ENCODE measurements around the gene CFAP53.

Gene CFAP53

GRCh38 chr18:50287028-50287440 is 20.7 kb upstream of the CFAP53 start:
- no peak for DNase-seq (ENCODE audit: low read depth, low spot score)
- H3K27ac ChIP-seq (ENCODE audit: low read length): no peak overlapping the region

GRCh38 chr18:50286391-50287027 is 20.2 kb upstream of the CFAP53 start:
- no peaks in the 10 kb centered on the region for H3K4me1 ChIP-seq (ENCODE audit: control insufficient read depth, insufficient read depth, low read length)
- peak overlapping the region; percentile 82 for H3K4me3 ChIP-seq (ENCODE audit: low read length)
- H3K27ac ChIP-seq (ENCODE audit: low read length): no peak overlapping the region
- peaks cover 16% of the 10 kb centered on the region for H3K36me3 ChIP-seq (ENCODE audit: control insufficient read depth, insufficient read depth, low read length)
- no peaks in the 10 kb centered on the region for H3K27me3 ChIP-seq (ENCODE audit: control insufficient read depth, insufficient read depth, low read length)
- H3K9me3 ChIP-seq (ENCODE audit: control insufficient read depth, insufficient read depth, low read length): no peaks in the 10 kb centered on the region
- WGBS (ENCODE audit: insufficient coverage, insufficient read length): no CpG with 5 or more reads among the region's 23 CpGs
- no peak for DNase-seq (ENCODE audit: low read depth, low spot score)

More at GRCh38 chr18:50287028-50287440, 20.7 kb upstream of the CFAP53 start:
- H3K36me3 ChIP-seq (ENCODE audit: control insufficient read depth, insufficient read depth, low read length): peaks cover 16% of the 10 kb centered on the region
- no CpG with 5 or more reads among the region's 27 CpGs for WGBS (ENCODE audit: insufficient coverage, insufficient read length)
- peak overlapping the region; percentile 82 for H3K4me3 ChIP-seq (ENCODE audit: low read length)
- no peaks in the 10 kb centered on the region for H3K27me3 ChIP-seq (ENCODE audit: control insufficient read depth, insufficient read depth, low read length)
- H3K9me3 ChIP-seq (ENCODE audit: control insufficient read depth, insufficient read depth, low read length): no peaks in the 10 kb centered on the region
- H3K4me1 ChIP-seq (ENCODE audit: control insufficient read depth, insufficient read depth, low read length): no peaks in the 10 kb centered on the region

GRCh38 chr18:50285631-50286321 is 19.5 kb upstream of the CFAP53 start:
- DNase-seq (ENCODE audit: low read depth, low spot score): no peak
- no peak overlapping the region for H3K4me3 ChIP-seq (ENCODE audit: low read length)
- H3K9me3 ChIP-seq (ENCODE audit: control insufficient read depth, insufficient read depth, low read length): no peaks in the 10 kb centered on the region
- H3K4me1 ChIP-seq (ENCODE audit: control insufficient read depth, insufficient read depth, low read length): no peaks in the 10 kb centered on the region
- H3K36me3 ChIP-seq (ENCODE audit: control insufficient read depth, insufficient read depth, low read length): peaks cover 16% of the 10 kb centered on the region
- no CpG with 5 or more reads among the region's 24 CpGs for WGBS (ENCODE audit: insufficient coverage, insufficient read length)
- H3K27ac ChIP-seq (ENCODE audit: low read length): no peak overlapping the region
- no peaks in the 10 kb centered on the region for H3K27me3 ChIP-seq (ENCODE audit: control insufficient read depth, insufficient read depth, low read length)

- Histone ChIP-seq H3K9me3 (ENCODE audit: control insufficient read depth, insufficient read depth, low read length) (no peaks in the 10 kb centered on the region), H3K36me3 (ENCODE audit: control insufficient read depth, insufficient read depth, low read length) (peaks cover 16% of the 10 kb centered on the region), H3K4me3 (ENCODE audit: low read length) (no peak overlapping the region), H3K27ac (ENCODE audit: low read length) (no peak overlapping the region), H3K27me3 (ENCODE audit: control insufficient read depth, insufficient read depth, low read length) (no peaks in the 10 kb centered on the region), H3K4me1 (ENCODE audit: control insufficient read depth, insufficient read depth, low read length) (no peaks in the 10 kb centered on the region)
- no peak for DNase-seq (ENCODE audit: low read depth, low spot score)
- no CpG with 5 or more reads among the region's 13 CpGs for WGBS (ENCODE audit: insufficient coverage, insufficient read length)
These were observed 18.8 kb upstream of the CFAP53 start for GRCh38 chr18:50285071-50285470.

GRCh38 chr18:50284255-50284885 is 18.1 kb upstream of the CFAP53 start:
- H3K4me3 ChIP-seq (ENCODE audit: low read length): no peak overlapping the region
- H3K27ac ChIP-seq (ENCODE audit: low read length): no peak overlapping the region
- H3K27me3 ChIP-seq (ENCODE audit: control insufficient read depth, insufficient read depth, low read length): no peaks in the 10 kb centered on the region
- H3K9me3 ChIP-seq (ENCODE audit: control insufficient read depth, insufficient read depth, low read length): no peaks in the 10 kb centered on the region
- no peak for DNase-seq (ENCODE audit: low read depth, low spot score)
- no peaks in the 10 kb centered on the region for H3K4me1 ChIP-seq (ENCODE audit: control insufficient read depth, insufficient read depth, low read length)
- H3K36me3 ChIP-seq (ENCODE audit: control insufficient read depth, insufficient read depth, low read length): peaks cover 16% of the 10 kb centered on the region
- 100% methylated on average over 2 of the region's 15 CpGs for WGBS (ENCODE audit: insufficient coverage, insufficient read length)

- Histone ChIP-seq H3K4me1 (ENCODE audit: control insufficient read depth, insufficient read depth, low read length) (no peaks in the 10 kb centered on the region), H3K4me3 (ENCODE audit: low read length) (no peak overlapping the region), H3K36me3 (ENCODE audit: control insufficient read depth, insufficient read depth, low read length) (peaks cover 16% of the 10 kb centered on the region), H3K27me3 (ENCODE audit: control insufficient read depth, insufficient read depth, low read length) (no peaks in the 10 kb centered on the region), H3K27ac (ENCODE audit: low read length) (no peak overlapping the region), H3K9me3 (ENCODE audit: control insufficient read depth, insufficient read depth, low read length) (no peaks in the 10 kb centered on the region)
- DNase-seq (ENCODE audit: low read depth, low spot score): no peak
- WGBS (ENCODE audit: insufficient coverage, insufficient read length): no CpG with 5 or more reads among the region's 29 CpGs
These were observed 17.3 kb upstream of the CFAP53 start for GRCh38 chr18:50283469-50284209.

GRCh38 chr18:50282521-50283335 is 16.4 kb upstream of the CFAP53 start:
- H3K27me3 ChIP-seq (ENCODE audit: control insufficient read depth, insufficient read depth, low read length): no peaks in the 10 kb centered on the region
- H3K9me3 ChIP-seq (ENCODE audit: control insufficient read depth, insufficient read depth, low read length): no peaks in the 10 kb centered on the region
- H3K36me3 ChIP-seq (ENCODE audit: control insufficient read depth, insufficient read depth, low read length): peaks cover 16% of the 10 kb centered on the region
- H3K4me1 ChIP-seq (ENCODE audit: control insufficient read depth, insufficient read depth, low read length): no peaks in the 10 kb centered on the region
- DNase-seq (ENCODE audit: low read depth, low spot score): no peak
- WGBS (ENCODE audit: insufficient coverage, insufficient read length): 100% methylated on average over 2 of the region's 42 CpGs
- no peak overlapping the region for H3K27ac ChIP-seq (ENCODE audit: low read length)
- H3K4me3 ChIP-seq (ENCODE audit: low read length): no peak overlapping the region

GRCh38 chr18:50281972-50282520 is 15.8 kb upstream of the CFAP53 start:
- H3K27me3 ChIP-seq (ENCODE audit: control insufficient read depth, insufficient read depth, low read length): no peaks in the 10 kb centered on the region
- H3K9me3 ChIP-seq (ENCODE audit: control insufficient read depth, insufficient read depth, low read length): no peaks in the 10 kb centered on the region
- no peak overlapping the region for H3K27ac ChIP-seq (ENCODE audit: low read length)
- DNase-seq (ENCODE audit: low read depth, low spot score): no peak
- peaks cover 16% of the 10 kb centered on the region for H3K36me3 ChIP-seq (ENCODE audit: control insufficient read depth, insufficient read depth, low read length)
- WGBS (ENCODE audit: insufficient coverage, insufficient read length): no CpG with 5 or more reads among the region's 35 CpGs
- H3K4me3 ChIP-seq (ENCODE audit: low read length): peak overlapping the region; percentile 82; the same call in 1 of the 2 replicates
- H3K4me1 ChIP-seq (ENCODE audit: control insufficient read depth, insufficient read depth, low read length): no peaks in the 10 kb centered on the region

- peaks cover 22% of the 10 kb centered on the region for H3K36me3 ChIP-seq (ENCODE audit: control insufficient read depth, insufficient read depth, low read length)
- WGBS (ENCODE audit: insufficient coverage, insufficient read length): no CpG with 5 or more reads among the region's 63 CpGs
These were observed 15.1 kb upstream of the CFAP53 start, which contains the start of gene MBD1 for GRCh38 chr18:50281295-50281971. Gene MBD1 (minus strand): TSS chr18:50281523. CDS start chr18:50279992, 1,531 bp downstream.

More at GRCh38 chr18:50281295-50281971, 15.1 kb upstream of the CFAP53 start, which contains the start of gene MBD1:
- Histone ChIP-seq H3K4me3 (ENCODE audit: low read length) (peak within 1 kb of the TSS; percentile 82), H3K27me3 (ENCODE audit: control insufficient read depth, insufficient read depth, low read length) (no peaks in the 10 kb centered on the region), H3K4me1 (ENCODE audit: control insufficient read depth, insufficient read depth, low read length) (no peaks in the 10 kb centered on the region), H3K27ac (ENCODE audit: low read length) (no peak within 1 kb of the TSS), H3K9me3 (ENCODE audit: control insufficient read depth, insufficient read depth, low read length) (no peaks in the 10 kb centered on the region)
- DNase-seq (ENCODE audit: low read depth, low spot score): peak; percentile 85

All from iPS DF 6.9 (cell line).